ENCODE data around the gene ICAM2.

Gene ICAM2

GRCh38 chr17:64063766-64064224, 43.4 kb upstream of the ICAM2 start:
- H3K27ac ChIP-seq, result no peak overlapping the region
- TF ChIP-seq CTCF (IDR thresholded peaks at IDR 0.05), result peak; percentile 60
- TF ChIP-seq ZFX (IDR thresholded peaks at IDR 0.05; ENCODE audit: borderline replicate concordance), result no peak

- no peak overlapping the region for H3K27ac ChIP-seq
- TF ChIP-seq ZFX (IDR thresholded peaks at IDR 0.05; ENCODE audit: borderline replicate concordance) (no peak), CTCF (IDR thresholded peaks at IDR 0.05) (no peak)
Measured at GRCh38 chr17:64063088-64063487, 42.7 kb upstream of the ICAM2 start.

- TF ChIP-seq CTCF (IDR thresholded peaks at IDR 0.05) (no peak), ZFX (IDR thresholded peaks at IDR 0.05; ENCODE audit: borderline replicate concordance) (no peak)
- H3K27ac ChIP-seq, result no peak overlapping the region
Measured at GRCh38 chr17:64061178-64061898, 40.9 kb upstream of the ICAM2 start.

GRCh38 chr17:64060331-64060730, 39.9 kb upstream of the ICAM2 start:
- H3K27ac ChIP-seq, result no peak overlapping the region
- TF ChIP-seq ZFX (IDR thresholded peaks at IDR 0.05; ENCODE audit: borderline replicate concordance) (no peak), CTCF (IDR thresholded peaks at IDR 0.05) (no peak)

- no peak for TF ChIP-seq ZFX (IDR thresholded peaks at IDR 0.05; ENCODE audit: borderline replicate concordance)
- no peak for TF ChIP-seq CTCF (IDR thresholded peaks at IDR 0.05)
Measured at GRCh38 chr17:64059756-64060155, 39.3 kb upstream of the ICAM2 start.

GRCh38 chr17:64058621-64059020, 38.2 kb upstream of the ICAM2 start:
- TF ChIP-seq ZFX (IDR thresholded peaks at IDR 0.05; ENCODE audit: borderline replicate concordance), result no peak
- TF ChIP-seq CTCF (IDR thresholded peaks at IDR 0.05), result no peak
- no peak overlapping the region for H3K27ac ChIP-seq

More at GRCh38 chr17:64059756-64060155, 39.3 kb upstream of the ICAM2 start:
- no peak overlapping the region for H3K27ac ChIP-seq

GRCh38 chr17:64057701-64058263, 37.3 kb upstream of the ICAM2 start:
- TF ChIP-seq CTCF (IDR thresholded peaks at IDR 0.05), result no peak
- TF ChIP-seq ZFX (IDR thresholded peaks at IDR 0.05; ENCODE audit: borderline replicate concordance), result no peak
- no peak overlapping the region for H3K27ac ChIP-seq

Measured in 22Rv1 (cell line).